Loucy (cell line): Measurements from ENCODE around the gene TMEM108.

Experiments used
- H2AFZ ChIP-seq: fragments of 200-600 bp; sonication (generic); 2 replicates; pipeline ENCODE4 v1.6.0; 2016; ENCODE audit warnings: antibody characterized with exemption, mild to moderate bottlenecking, low read length, moderate library complexity
- H3F3A ChIP-seq: fragments of 200-600 bp; 2 replicates; pipeline ENCODE4 v1.6.0; 2016; ENCODE audit warnings: antibody characterized with exemption, low read depth, mild to moderate bottlenecking
- H3K27me3 ChIP-seq: fragments of 200-600 bp; sonication (generic); 2 replicates; pipeline ENCODE4 v1.6.1; 2014; ENCODE audit warnings: low read length, mild to moderate bottlenecking; ENCODE audit not compliant: insufficient read depth, poor library complexity, severe bottlenecking
- H3K36me3 ChIP-seq: fragments of 200-600 bp; sonication (generic); 2 replicates; pipeline ENCODE4 v1.6.1; 2016; ENCODE audit warnings: low read length; ENCODE audit not compliant: insufficient read depth
- H3K4me1 ChIP-seq: fragments of 200-600 bp; sonication (generic); 2 replicates; pipeline ENCODE4 v1.5.1; 2014; ENCODE audit warnings: low read length, mild to moderate bottlenecking; ENCODE audit not compliant: insufficient read depth, poor library complexity, severe bottlenecking
- H3K4me2 ChIP-seq: fragments of 200-600 bp; sonication (generic); 2 replicates; pipeline ENCODE4 v1.6.0; 2014; ENCODE audit warnings: antibody characterized with exemption, low read length, low read depth, mild to moderate bottlenecking; ENCODE audit not compliant: poor library complexity, severe bottlenecking
- H3K4me3 ChIP-seq: fragments of 200-600 bp; sonication (generic); 2 replicates; pipeline ENCODE4 v1.5.1; 2014; ENCODE audit warnings: low read length, mild to moderate bottlenecking, mixed read lengths; ENCODE audit not compliant: poor library complexity, severe bottlenecking
- H3K79me2 ChIP-seq: fragments of 200-600 bp; sonication (generic); 2 replicates; pipeline ENCODE4 v1.6.1; 2014; ENCODE audit warnings: low read length; ENCODE audit not compliant: insufficient read depth
- H3K9ac ChIP-seq: fragments of 200-600 bp; sonication (generic); 2 replicates; pipeline ENCODE4 v1.6.0; 2014; ENCODE audit warnings: mild to moderate bottlenecking, low read depth, low read length, moderate library complexity; ENCODE audit not compliant: poor library complexity, severe bottlenecking
- H3K9me2 ChIP-seq: fragments of 200-600 bp; sonication (generic); replicated peaks from 2 replicates; pipeline ENCODE4 v1.6.1; 2016; ENCODE audit warnings: low read depth, low read length, mixed read lengths
- H3K9me3 ChIP-seq: fragments of 200-600 bp; sonication (generic); 2 replicates; pipeline ENCODE4 v1.6.1; 2014; ENCODE audit warnings: mild to moderate bottlenecking, antibody characterized with exemption, low read length, low read depth; ENCODE audit not compliant: insufficient read depth
- H4K20me1 ChIP-seq: fragments of 200-600 bp; sonication (generic); 2 replicates; pipeline ENCODE4 v1.6.0; 2014; ENCODE audit warnings: antibody characterized with exemption, low read length, mild to moderate bottlenecking; ENCODE audit not compliant: insufficient read depth, poor library complexity, severe bottlenecking
- CTCF ChIP-seq: fragments of 200-600 bp; sonication (generic); conservative IDR thresholded peaks from 2 replicates; pipeline ENCODE4 v1.5.1; 2014; ENCODE audit warnings: mild to moderate bottlenecking, antibody characterized with exemption, low read length
- EZH2phosphoT487 ChIP-seq: fragments of 200-600 bp; IDR thresholded peaks from 2 replicates; pipeline ENCODE4 v1.6.1; 2018; ENCODE audit warnings: antibody characterized with exemption, mild to moderate bottlenecking, moderate library complexity, borderline replicate concordance

TMEM108 gene

GRCh38 chr3:133439563-133439962, 401.4 kb downstream of the TMEM108 start:
- Histone ChIP-seq H3K9me2 (no peaks in the 10 kb centered on the region), H3F3A (no peaks in the 10 kb centered on the region), H3K79me2 (no peaks in the 10 kb centered on the region), H3K9me3 (no peaks in the 10 kb centered on the region), H3K4me1 (no peaks in the 10 kb centered on the region), H3K4me3 (no peak overlapping the region), H3K9ac (no peak overlapping the region), H3K4me2 (no peak overlapping the region), H2AFZ (no peak overlapping the region), H3K27me3 (no peaks in the 10 kb centered on the region), H3K36me3 (no peaks in the 10 kb centered on the region), H4K20me1 (no peaks in the 10 kb centered on the region)
- no peak for TF ChIP-seq EZH2phosphoT487
- TF ChIP-seq CTCF: no peak

GRCh38 chr3:133440652-133441051, 402.5 kb downstream of the TMEM108 start:
- Histone ChIP-seq H4K20me1 (no peaks in the 10 kb centered on the region), H3K4me2 (no peak overlapping the region), H3K4me3 (no peak overlapping the region), H2AFZ (no peak overlapping the region), H3K79me2 (no peaks in the 10 kb centered on the region), H3K9me2 (no peaks in the 10 kb centered on the region), H3K36me3 (no peaks in the 10 kb centered on the region), H3K27me3 (no peaks in the 10 kb centered on the region), H3F3A (no peaks in the 10 kb centered on the region), H3K4me1 (no peaks in the 10 kb centered on the region), H3K9ac (no peak overlapping the region), H3K9me3 (no peaks in the 10 kb centered on the region)
- TF ChIP-seq EZH2phosphoT487 (no peak), CTCF (no peak)

GRCh38 chr3:133441867-133442270, 403.7 kb downstream of the TMEM108 start:
- Histone ChIP-seq H3K4me2 (peak overlapping the region; percentile 45), H3F3A (no peaks in the 10 kb centered on the region), H3K4me3 (peak overlapping the region; percentile 26), H2AFZ (peak overlapping the region; percentile 74), H3K4me1 (no peaks in the 10 kb centered on the region), H3K9ac (no peak overlapping the region), H3K27me3 (no peaks in the 10 kb centered on the region), H4K20me1 (no peaks in the 10 kb centered on the region), H3K36me3 (no peaks in the 10 kb centered on the region), H3K9me2 (no peaks in the 10 kb centered on the region), H3K9me3 (no peaks in the 10 kb centered on the region), H3K79me2 (no peaks in the 10 kb centered on the region)
- TF ChIP-seq EZH2phosphoT487 (no peak), CTCF (no peak)
